Peyer's patch (tissue), 4 donors: Measurements from ENCODE around the gene TADA2B. TPM values are rescaled to one million over a fixed set of nuclear protein-coding genes. Genes with fewer than 3 reads are reported as not detected.
"Not testable (repeated sequence)": the region's sequence is repeated elsewhere in the genome, so short reads cannot be mapped to it uniquely, and the experiment has no call there.

Experiments
- DNase-seq, 3 donors: peaks; one replicate each; pipeline ENCODE4 v3.0.0-alpha.2; 2017 to 2019
- H3K27ac ChIP-seq, 4 donors: fragments of 200-600 bp; sonication (generic); one replicate each; pipeline ENCODE4 v1.5.1; 2016 to 2019
- H3K27me3 ChIP-seq, 2 donors: fragments of 200-600 bp; sonication (generic); one replicate each; pipeline ENCODE4 v1.5.1; 2019
- H3K36me3 ChIP-seq, 3 donors: fragments of 200-600 bp; sonication (generic); one replicate each; pipeline ENCODE4 v1.5.1; 2016 to 2019
- H3K4me1 ChIP-seq, 4 donors: fragments of 200-600 bp; sonication (generic); one replicate each; pipeline ENCODE4 v1.5.1; 2016 to 2019
- H3K4me3 ChIP-seq, 4 donors: fragments of 200-600 bp; sonication (generic); 1 replicate in 3 of 4; 2 replicates in 1 of 4; pipeline ENCODE4 v1.5.1; 2016 to 2019; ENCODE audit warnings: mild to moderate bottlenecking in 1 of 4
- H3K9me3 ChIP-seq, 4 donors: fragments of 200-600 bp; sonication (generic); one replicate each; pipeline ENCODE4 v1.5.1; 2016 to 2019; ENCODE audit warnings: mild to moderate bottlenecking in 1 of 4
- POLR2A ChIP-seq, 2 donors: fragments of 450-650 bp; IDR thresholded peaks; one replicate each; pipeline ENCODE4 v1.5.1; 2017; ENCODE audit warnings: antibody characterized with exemption in 2 of 2, mild to moderate bottlenecking in 2 of 2, moderate library complexity in 2 of 2
- total RNA-seq, 4 donors: library from RNA; depleted of rRNA; stranded (reverse); fragments of >200 nt; gene quantifications; one replicate each; pipeline ENCODE4 v1.1.0, GENCODE V29; 2016
- TF ChIP-seq, protein P1 (sequence below), 6 experiments: fragments of 450-650 bp in 4 of 6; fragments of 200-600 bp in 2 of 6; sonication (generic) in 1 of 6; IDR thresholded peaks; one replicate each; pipeline ENCODE4 v1.5.1; 2017 to 2019; ENCODE audit warnings: antibody characterized with exemption in 6 of 6, mild to moderate bottlenecking in 3 of 6, moderate library complexity in 1 of 6

TADA2B gene
- total RNA-seq, 4 donors from 2014 or later: 23.1 to 31.4 (median 27.8) TPM

DNA sequence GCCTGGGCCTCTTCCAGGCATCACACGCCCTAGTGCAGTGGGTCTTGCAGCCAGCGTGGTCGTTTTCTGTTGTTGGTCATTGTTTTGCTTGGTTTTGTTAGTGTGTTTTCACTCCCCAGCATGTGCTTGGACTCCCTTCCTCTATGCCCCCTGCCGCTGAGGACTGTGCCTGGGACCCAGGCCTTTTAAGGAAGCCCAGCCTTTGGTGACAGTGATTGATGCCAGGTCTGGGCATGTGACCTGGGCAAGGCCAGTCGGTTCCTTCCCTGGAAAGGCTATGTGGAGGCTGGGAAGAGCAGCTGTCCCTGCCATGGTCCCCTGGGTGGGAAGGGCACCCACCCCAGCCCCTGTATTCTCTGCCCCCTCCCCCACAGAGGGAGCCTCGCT lies 33.5 kb downstream of the TADA2B start:
- no peak for DNase-seq
- no peaks in the 10 kb centered on the region for H3K36me3 ChIP-seq
- no peak for TF ChIP-seq POLR2A (IDR thresholded peaks at IDR 0.05)
- TF ChIP-seq, protein P1, sequence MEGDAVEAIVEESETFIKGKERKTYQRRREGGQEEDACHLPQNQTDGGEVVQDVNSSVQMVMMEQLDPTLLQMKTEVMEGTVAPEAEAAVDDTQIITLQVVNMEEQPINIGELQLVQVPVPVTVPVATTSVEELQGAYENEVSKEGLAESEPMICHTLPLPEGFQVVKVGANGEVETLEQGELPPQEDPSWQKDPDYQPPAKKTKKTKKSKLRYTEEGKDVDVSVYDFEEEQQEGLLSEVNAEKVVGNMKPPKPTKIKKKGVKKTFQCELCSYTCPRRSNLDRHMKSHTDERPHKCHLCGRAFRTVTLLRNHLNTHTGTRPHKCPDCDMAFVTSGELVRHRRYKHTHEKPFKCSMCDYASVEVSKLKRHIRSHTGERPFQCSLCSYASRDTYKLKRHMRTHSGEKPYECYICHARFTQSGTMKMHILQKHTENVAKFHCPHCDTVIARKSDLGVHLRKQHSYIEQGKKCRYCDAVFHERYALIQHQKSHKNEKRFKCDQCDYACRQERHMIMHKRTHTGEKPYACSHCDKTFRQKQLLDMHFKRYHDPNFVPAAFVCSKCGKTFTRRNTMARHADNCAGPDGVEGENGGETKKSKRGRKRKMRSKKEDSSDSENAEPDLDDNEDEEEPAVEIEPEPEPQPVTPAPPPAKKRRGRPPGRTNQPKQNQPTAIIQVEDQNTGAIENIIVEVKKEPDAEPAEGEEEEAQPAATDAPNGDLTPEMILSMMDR (IDR thresholded peaks at IDR 0.05): no peak
- no peaks in the 10 kb centered on the region for H3K9me3 ChIP-seq
- H3K27ac ChIP-seq: no peak overlapping the region
- no peaks in the 10 kb centered on the region for H3K27me3 ChIP-seq
- no peak overlapping the region for H3K4me3 ChIP-seq
- no peaks in the 10 kb centered on the region for H3K4me1 ChIP-seq

DNA sequence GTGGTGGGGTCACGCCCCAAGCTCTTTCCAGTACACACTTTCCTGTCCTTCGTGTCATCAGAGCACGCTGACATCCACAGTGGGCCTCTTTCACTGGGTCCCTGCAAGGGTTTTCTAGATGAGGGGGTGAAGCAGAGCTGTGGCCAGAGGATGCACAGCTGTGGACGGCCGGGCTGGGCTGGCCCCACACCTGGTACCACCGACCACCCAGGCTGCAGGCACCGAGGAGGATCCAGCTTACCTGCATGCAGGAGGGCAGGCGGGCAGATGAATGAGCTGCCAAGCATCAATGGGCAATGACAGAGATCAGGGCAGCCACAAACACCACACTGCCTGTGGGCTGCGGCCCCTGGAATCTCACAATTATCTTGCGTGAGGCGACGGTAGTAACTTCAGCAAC lies 34.2 kb downstream of the TADA2B start:
- no peak for DNase-seq
- TF ChIP-seq, protein P1 (IDR thresholded peaks at IDR 0.05): no peak
- no peak for TF ChIP-seq POLR2A (IDR thresholded peaks at IDR 0.05)

DNA sequence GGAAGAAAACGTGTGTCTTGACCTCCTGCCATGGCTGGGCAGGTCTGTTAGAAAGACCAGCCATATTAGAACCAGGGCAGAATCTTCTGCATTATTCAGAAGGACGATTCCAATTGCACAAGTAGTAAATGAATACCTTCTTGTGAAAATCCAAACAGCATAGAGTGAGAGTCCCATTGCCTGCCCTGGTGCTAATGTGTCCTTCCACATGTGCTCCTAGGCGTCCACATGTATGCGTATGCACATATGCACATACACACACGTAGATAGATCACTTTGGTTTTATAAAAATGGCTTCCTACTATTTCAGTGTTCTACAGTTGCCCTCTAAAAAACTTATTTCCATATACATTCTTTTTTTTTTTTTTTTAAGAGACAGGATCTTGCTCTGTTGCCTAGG lies 34.9 kb downstream of the TADA2B start:
- Histone ChIP-seq H3K36me3 (no peaks in the 10 kb centered on the region), H3K4me3 (no peak overlapping the region), H3K27ac (no peak overlapping the region), H3K9me3 (no peaks in the 10 kb centered on the region), H3K27me3 (no peaks in the 10 kb centered on the region), H3K4me1 (no peaks in the 10 kb centered on the region)
- DNase-seq: no peak
- TF ChIP-seq, protein P1 (IDR thresholded peaks at IDR 0.05): no peak
- no peak for TF ChIP-seq POLR2A (IDR thresholded peaks at IDR 0.05)

More for the DNA sequence above, 34.2 kb downstream of the TADA2B start:
- no peaks in the 10 kb centered on the region for H3K9me3 ChIP-seq
- no peak overlapping the region for H3K27ac ChIP-seq
- no peaks in the 10 kb centered on the region for H3K4me1 ChIP-seq
- no peak overlapping the region for H3K4me3 ChIP-seq
- H3K36me3 ChIP-seq: no peaks in the 10 kb centered on the region
- no peaks in the 10 kb centered on the region for H3K27me3 ChIP-seq

DNA sequence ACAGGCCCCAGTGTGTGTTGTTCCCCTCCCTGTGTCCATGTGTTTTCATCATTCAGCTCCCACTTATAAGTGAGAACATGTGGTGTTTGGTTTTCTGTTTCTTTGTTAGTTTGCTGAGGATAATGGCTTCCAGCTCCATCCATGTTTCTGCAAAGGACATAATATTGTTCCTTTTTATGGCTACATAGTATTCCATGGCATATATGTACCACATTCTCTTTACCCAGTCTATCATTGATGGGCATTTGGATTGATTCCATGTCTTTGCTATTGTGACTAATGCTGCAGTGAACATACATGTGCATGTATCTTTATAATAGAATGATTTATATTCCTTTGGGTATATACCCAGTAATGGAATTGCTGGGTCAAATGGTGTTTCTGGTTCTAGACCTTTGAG lies 36.3 kb downstream of the TADA2B start:
- H3K36me3 ChIP-seq, H3K27me3 ChIP-seq, H3K9me3 ChIP-seq, H3K27ac ChIP-seq, DNase-seq, H3K4me1 ChIP-seq, H3K4me3 ChIP-seq: not testable (repeated sequence)

DNA sequence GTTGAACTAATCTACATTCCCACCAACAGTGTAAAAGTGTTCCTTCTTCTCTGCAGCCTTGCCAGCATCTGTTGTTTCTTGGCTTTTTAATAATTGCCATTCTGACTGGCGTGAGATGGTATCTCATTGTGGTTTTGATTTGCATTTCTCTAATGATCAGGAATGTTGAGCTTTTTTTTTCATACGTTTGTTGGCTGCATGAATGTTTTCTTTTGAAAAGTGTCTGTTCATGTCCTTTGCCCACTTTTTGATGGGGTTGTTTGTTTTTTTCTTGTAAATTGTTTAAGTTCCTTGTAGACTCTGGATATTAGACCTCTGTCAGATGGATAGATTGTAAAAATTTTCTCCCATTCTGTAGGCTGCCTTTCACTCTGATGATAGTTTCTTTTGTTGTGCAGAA lies 36.7 kb downstream of the TADA2B start:
- not testable (repeated sequence) for H3K9me3 ChIP-seq, H3K4me3 ChIP-seq, DNase-seq, H3K27me3 ChIP-seq, H3K27ac ChIP-seq, H3K4me1 ChIP-seq, H3K36me3 ChIP-seq

DNA sequence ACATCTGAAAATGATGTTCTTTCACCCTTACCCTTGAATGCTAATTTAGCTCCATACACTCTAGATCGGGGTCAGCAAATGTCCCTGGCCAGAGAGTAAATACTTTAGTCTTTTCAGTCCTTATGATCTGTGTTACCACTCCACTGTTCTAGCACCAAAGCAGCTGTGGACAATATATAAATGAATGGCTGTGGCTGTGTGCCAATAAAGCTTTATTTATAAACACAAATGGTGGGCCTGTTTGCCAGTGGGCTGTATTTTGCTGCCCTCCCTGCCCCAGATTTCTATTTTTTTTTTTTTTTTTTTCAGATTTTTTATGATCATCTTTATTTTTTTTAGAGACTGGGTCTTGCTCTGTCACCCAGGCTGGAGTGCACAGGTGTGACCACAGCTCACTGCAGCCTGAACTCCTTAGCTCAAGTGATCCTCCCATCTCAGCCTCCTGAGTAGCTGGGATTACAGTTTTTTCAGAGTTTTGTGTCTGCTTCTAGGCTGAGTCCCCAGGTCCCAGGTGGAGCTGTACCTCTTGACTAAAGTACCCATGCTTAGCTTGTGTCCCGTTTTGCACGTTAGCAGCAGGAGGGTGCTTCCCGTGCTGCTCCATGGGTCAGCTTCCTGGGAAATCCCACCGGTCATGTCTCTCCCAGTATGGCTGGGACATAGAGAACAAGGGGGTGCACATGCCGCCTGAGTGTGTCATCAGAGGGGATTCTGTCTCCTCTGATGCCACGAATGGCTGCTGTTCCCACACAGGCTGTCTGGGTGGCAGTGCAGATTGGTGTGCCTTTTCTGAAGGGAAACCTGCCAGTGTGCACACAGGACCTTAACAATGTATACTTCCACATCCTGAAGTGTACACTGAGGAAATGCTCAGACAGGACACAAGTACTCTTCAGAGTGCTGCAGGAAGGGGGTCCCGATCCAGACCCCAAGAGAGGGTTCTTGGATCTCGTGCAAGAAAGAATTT lies 40.7 kb downstream of the TADA2B start:
- H3K4me1 ChIP-seq: no peaks in the 10 kb centered on the region
- no peak for DNase-seq
- peak overlapping the region in 3 of 4 donors; percentile 6 to 39 (median 19) for H3K4me3 ChIP-seq
- no peaks in the 10 kb centered on the region for H3K36me3 ChIP-seq
- H3K9me3 ChIP-seq: peaks cover 0 to 6% (median 0%) of the 10 kb centered on the region in 4 donors
- TF ChIP-seq, protein P1 (IDR thresholded peaks at IDR 0.05): no peak
- TF ChIP-seq POLR2A (IDR thresholded peaks at IDR 0.05): no peak
- no peak overlapping the region for H3K27ac ChIP-seq
- H3K27me3 ChIP-seq: no peaks in the 10 kb centered on the region

DNA sequence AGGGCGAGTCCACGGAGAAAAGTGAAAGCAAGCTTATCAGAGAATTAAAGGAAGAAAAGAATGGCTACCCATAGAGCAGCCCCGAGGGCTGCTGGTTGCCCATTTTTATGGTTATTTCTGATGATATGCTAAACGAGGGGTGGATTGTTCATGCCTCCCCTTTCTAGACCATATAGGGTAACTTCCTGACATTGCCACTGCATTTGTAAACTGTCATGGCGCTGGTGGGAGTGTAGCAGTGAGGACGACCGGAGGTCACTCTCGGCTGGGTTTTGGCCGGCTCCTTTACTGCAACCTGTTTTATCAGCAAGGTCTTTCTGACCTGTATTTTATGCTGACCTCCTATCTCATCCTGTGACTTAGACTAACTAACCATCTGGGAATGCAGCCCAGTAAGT lies 41.4 kb downstream of the TADA2B start:
- H3K27ac ChIP-seq, H3K27me3 ChIP-seq, H3K36me3 ChIP-seq, H3K9me3 ChIP-seq, H3K4me1 ChIP-seq, DNase-seq: not testable (repeated sequence)
- H3K4me3 ChIP-seq: peak overlapping the region in 3 of 4 donors; percentile 6 to 39 (median 19)
